OCI-LY3 (cell line): Measurements from ENCODE around the gene ARHGAP8.

Experiments
- CTCF ChIP-seq: fragments of 200-600, 300-600 bp; sonication (generic); IDR thresholded peaks from 2 replicates; pipeline ENCODE4 v1.5.1; 2014; ENCODE audit warnings: antibody characterized with exemption, low read length, low read depth
- EZH2phosphoT487 ChIP-seq: fragments of 200-600 bp; shearing (Covaris generic); IDR thresholded peaks from 2 replicates; pipeline ENCODE4 v1.6.1; 2018; ENCODE audit warnings: antibody characterized with exemption, mixed run types, low read depth

- TF ChIP-seq CTCF (no peak), EZH2phosphoT487 (no peak)
These were observed 18.1 kb upstream of the ARHGAP8 start for GRCh38 chr22:44734278-44734677.
